ENCODE measurements around the gene LILRA5. TPM values are rescaled to one million over a fixed set of nuclear protein-coding genes. Genes with fewer than 3 reads are reported as not detected.
A peak's percentile ranks its signal among the peaks of the same experiment; 100 is the strongest.

The LILRA5 gene
- total and polyA plus RNA-seq, 8 donors, result 0.44 to 52.8 (median 0.84) TPM; not detected in 1

GRCh38 chr19:54315956-54316355 lies 3.0 kb upstream of the LILRA5 start:
- peaks cover 0 to 70% of the 10 kb centered on the region in 2 donors for H3K27me3 ChIP-seq
- TF ChIP-seq, protein P1, sequence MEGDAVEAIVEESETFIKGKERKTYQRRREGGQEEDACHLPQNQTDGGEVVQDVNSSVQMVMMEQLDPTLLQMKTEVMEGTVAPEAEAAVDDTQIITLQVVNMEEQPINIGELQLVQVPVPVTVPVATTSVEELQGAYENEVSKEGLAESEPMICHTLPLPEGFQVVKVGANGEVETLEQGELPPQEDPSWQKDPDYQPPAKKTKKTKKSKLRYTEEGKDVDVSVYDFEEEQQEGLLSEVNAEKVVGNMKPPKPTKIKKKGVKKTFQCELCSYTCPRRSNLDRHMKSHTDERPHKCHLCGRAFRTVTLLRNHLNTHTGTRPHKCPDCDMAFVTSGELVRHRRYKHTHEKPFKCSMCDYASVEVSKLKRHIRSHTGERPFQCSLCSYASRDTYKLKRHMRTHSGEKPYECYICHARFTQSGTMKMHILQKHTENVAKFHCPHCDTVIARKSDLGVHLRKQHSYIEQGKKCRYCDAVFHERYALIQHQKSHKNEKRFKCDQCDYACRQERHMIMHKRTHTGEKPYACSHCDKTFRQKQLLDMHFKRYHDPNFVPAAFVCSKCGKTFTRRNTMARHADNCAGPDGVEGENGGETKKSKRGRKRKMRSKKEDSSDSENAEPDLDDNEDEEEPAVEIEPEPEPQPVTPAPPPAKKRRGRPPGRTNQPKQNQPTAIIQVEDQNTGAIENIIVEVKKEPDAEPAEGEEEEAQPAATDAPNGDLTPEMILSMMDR (IDR thresholded peaks at IDR 0.05), result no peak
- peaks cover 0 to 71% of the 10 kb centered on the region in 2 donors for H3K4me1 ChIP-seq
- intact Hi-C loops (cut with DNase I), result no loop called here
- peak overlapping the region in 1 of 2 donors; percentile 92 for H3K27ac ChIP-seq
- no peaks in the 10 kb centered on the region for H3K9me3 ChIP-seq
- peaks cover 0 to 4% of the 10 kb centered on the region in 2 donors for H3K36me3 ChIP-seq
- no peak for ATAC-seq
- H3K4me3 ChIP-seq, result no peak overlapping the region
- DNase-seq, result no peak

DNA sequence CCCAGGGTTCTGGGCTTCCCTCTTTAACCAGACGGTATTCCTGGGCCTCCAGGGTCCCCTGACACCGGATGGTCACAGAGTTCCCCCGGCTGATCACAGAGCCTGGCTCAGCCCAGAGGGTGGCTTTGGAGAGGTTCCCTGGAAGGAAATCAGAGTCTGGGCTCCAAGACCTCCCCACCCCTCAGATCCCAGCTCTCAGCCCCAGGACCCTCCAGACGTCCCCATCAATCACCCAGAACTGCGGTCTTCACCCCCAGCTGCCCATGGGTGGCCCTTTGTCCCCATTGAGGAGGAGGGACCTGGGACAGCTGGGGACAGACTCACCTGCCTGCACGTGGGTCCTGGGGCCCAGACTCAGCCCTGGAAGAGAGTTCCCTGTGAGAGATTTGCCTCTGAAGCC lies 955 bp downstream of the LILRA5 start:
- intact Hi-C loops (cut with DNase I), result no loop called here
- ATAC-seq, result no peak
- Histone ChIP-seq H3K4me1 (peaks cover 0 to 61% of the 10 kb centered on the region in 2 donors), H3K4me3 (peak overlapping the region in 1 of 2 donors; percentile 48), H3K27me3 (peaks cover 0 to 72% of the 10 kb centered on the region in 2 donors), H3K36me3 (peaks cover 0 to 30% of the 10 kb centered on the region in 2 donors), H3K27ac (peak overlapping the region in 1 of 2 donors; percentile 90), H3K9me3 (no peaks in the 10 kb centered on the region)
- no peak for DNase-seq
- TF ChIP-seq, protein P1 (IDR thresholded peaks at IDR 0.05), result no peak

DNA sequence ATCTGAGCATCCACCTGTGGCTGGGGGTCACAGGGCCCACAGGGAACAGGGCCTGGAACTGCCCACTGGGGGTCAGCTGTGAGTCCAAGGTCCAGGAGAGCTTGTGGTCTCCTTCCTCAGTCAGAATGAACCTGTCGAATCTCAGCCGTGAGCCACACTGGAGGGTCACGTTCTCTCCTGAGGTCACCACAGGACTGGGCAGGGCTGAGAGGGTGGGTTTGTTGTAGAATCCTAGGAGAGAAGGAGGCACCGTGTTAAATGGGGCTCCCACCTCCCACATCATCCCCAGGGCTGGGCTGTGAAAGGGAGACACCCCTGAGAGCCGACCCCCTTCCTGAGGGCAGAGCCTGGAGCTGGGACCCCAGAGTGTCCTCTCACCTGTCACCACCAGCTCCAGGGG lies 1.5 kb downstream of the LILRA5 start:
- H3K36me3 ChIP-seq, result peaks cover 0 to 34% of the 10 kb centered on the region in 2 donors
- H3K4me1 ChIP-seq, result peaks cover 0 to 56% of the 10 kb centered on the region in 2 donors
- intact Hi-C loops (cut with DNase I), result no loop called here
- no peaks in the 10 kb centered on the region for H3K9me3 ChIP-seq
- H3K27me3 ChIP-seq, result peaks cover 0 to 67% of the 10 kb centered on the region in 2 donors
- ATAC-seq (no peak), DNase-seq (no peak)
- peak overlapping the region in 1 of 2 donors; percentile 90 for H3K27ac ChIP-seq
- peak overlapping the region in 1 of 2 donors; percentile 48 for H3K4me3 ChIP-seq
- TF ChIP-seq, protein P1 (IDR thresholded peaks at IDR 0.05), result no peak

DNA sequence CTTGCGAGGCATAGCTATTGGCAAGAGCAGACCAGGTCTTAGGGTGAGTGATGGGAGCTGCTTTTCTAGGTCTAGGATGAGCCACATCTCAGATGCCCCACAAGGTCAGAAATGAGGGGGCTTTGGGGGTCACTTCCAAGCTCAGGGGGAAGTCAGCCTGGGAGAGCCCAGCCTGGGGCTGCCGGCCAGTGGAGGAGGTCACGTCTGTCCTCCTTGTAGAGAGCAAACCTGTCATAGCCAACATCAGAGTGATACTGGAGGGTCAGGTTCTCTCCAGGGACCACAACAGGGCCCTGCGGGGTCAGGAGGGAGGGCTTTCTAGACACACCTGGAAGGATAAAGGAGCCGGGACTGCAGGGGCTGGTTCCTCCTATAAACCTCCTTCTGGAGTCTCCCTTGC lies 2.4 kb downstream of the LILRA5 start:
- peak overlapping the region in 1 of 2 donors; percentile 48 for H3K4me3 ChIP-seq
- DNase-seq, result no peak
- H3K9me3 ChIP-seq, result no peaks in the 10 kb centered on the region
- H3K36me3 ChIP-seq, result peaks cover 0 to 40% of the 10 kb centered on the region in 2 donors
- peaks cover 0 to 46% of the 10 kb centered on the region in 2 donors for H3K4me1 ChIP-seq
- ATAC-seq, result no peak
- TF ChIP-seq, protein P1 (IDR thresholded peaks at IDR 0.05), result no peak
- H3K27me3 ChIP-seq, result peaks cover 0 to 67% of the 10 kb centered on the region in 2 donors
- no peak overlapping the region for H3K27ac ChIP-seq
- intact Hi-C loops (cut with DNase I), result no loop called here

DNA sequence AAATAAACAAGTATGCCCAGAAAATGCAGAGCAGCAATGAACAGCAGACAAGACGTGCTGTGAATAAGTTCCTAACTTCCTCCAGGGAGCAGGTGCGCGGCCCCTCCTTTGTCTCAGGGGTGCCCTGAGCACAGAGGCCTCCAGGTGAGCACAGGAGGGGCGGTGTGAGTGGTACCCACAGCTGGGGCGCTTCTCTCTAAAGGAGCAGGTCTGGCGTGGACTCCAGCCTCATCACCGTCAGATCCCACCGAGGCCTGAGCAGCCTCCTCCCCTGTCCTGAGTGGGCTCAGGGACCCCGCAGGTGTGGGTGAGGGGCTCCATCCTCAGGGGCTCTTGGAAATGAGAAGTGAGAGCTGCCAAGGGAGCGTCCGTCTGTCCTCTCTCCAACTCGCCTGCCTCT lies 3.2 kb downstream of the LILRA5 start:
- DNase-seq (peak in 1 of 4 donors; percentile 62), ATAC-seq (no peak)
- peaks cover 0 to 70% of the 10 kb centered on the region in 2 donors for H3K27me3 ChIP-seq

More for the DNA sequence above, 3.2 kb downstream of the LILRA5 start:
- TF ChIP-seq, protein P1 (IDR thresholded peaks at IDR 0.05), result no peak
- peaks cover 0 to 40% of the 10 kb centered on the region in 2 donors for H3K36me3 ChIP-seq
- intact Hi-C loops (cut with DNase I), result no loop called here
- H3K4me1 ChIP-seq, result peaks cover 0 to 50% of the 10 kb centered on the region in 2 donors
- no peak overlapping the region for H3K27ac ChIP-seq
- no peaks in the 10 kb centered on the region for H3K9me3 ChIP-seq
- peak overlapping the region in 1 of 2 donors; percentile 48 for H3K4me3 ChIP-seq

All from left lung (tissue), 10 donors.